D721Med (cell line): ENCODE measurements around the gene PPIL1.

Experiments used
- DNase-seq: peaks from one replicate; pipeline ENCODE4 v3.0.0; 2011; ENCODE audit warnings: low spot score; ENCODE audit not compliant: insufficient read length
- FAIRE-seq: peaks from 2 replicates; lab custom pipeline; 2011; peaks lifted over from hg19 to GRCh38; lab: Jason Lieb, UNC
- TF ChIP-seq, protein P1 (sequence below): IDR thresholded peaks from 2 replicates; pipeline ENCODE4 v1.5.1; 2012; ENCODE audit warnings: mild to moderate bottlenecking, control low read depth; ENCODE audit not compliant: insufficient read depth; ENCODE audit errors: missing control alignments

Gene PPIL1

DNA sequence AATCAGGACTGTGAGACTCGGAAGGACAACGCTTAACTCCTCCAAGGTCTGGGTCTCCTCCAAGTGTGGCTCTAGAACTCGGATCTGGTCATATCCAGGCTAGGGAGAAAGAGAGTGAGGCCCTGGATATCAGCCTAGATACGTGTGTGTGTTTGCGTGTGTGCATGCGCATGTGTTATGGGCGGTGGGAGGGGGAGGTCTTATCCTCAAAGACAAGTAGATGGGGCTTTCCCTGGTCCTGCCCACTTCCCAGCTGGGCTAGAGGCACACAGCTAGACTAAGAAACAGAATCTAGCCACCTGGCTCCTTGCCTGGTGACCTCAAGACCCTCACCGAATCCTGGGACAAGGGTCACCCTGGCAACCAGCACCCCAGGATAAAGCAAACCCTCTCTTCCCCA, 48.6 kb downstream of the PPIL1 start:
- DNase-seq (no peak), FAIRE-seq (no peak)
- TF ChIP-seq, protein P1, sequence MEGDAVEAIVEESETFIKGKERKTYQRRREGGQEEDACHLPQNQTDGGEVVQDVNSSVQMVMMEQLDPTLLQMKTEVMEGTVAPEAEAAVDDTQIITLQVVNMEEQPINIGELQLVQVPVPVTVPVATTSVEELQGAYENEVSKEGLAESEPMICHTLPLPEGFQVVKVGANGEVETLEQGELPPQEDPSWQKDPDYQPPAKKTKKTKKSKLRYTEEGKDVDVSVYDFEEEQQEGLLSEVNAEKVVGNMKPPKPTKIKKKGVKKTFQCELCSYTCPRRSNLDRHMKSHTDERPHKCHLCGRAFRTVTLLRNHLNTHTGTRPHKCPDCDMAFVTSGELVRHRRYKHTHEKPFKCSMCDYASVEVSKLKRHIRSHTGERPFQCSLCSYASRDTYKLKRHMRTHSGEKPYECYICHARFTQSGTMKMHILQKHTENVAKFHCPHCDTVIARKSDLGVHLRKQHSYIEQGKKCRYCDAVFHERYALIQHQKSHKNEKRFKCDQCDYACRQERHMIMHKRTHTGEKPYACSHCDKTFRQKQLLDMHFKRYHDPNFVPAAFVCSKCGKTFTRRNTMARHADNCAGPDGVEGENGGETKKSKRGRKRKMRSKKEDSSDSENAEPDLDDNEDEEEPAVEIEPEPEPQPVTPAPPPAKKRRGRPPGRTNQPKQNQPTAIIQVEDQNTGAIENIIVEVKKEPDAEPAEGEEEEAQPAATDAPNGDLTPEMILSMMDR: no peak

GRCh38 chr6:36825452-36825851, 49.2 kb downstream of the PPIL1 start:
- DNase-seq: no peak
- FAIRE-seq: no peak
- TF ChIP-seq, protein P1: no peak

GRCh38 chr6:36824253-36824652, 50.4 kb downstream of the PPIL1 start:
- DNase-seq (no peak), FAIRE-seq (no peak)
- TF ChIP-seq, protein P1: no peak

GRCh38 chr6:36823421-36824096, 51.0 kb downstream of the PPIL1 start:
- TF ChIP-seq, protein P1: no peak
- FAIRE-seq: no peak
- no peak for DNase-seq

- TF ChIP-seq, protein P1: no peak
- DNase-seq (no peak), FAIRE-seq (no peak)
Measured at GRCh38 chr6:36822506-36823269, 51.9 kb downstream of the PPIL1 start.

- no peak for DNase-seq
- TF ChIP-seq, protein P1: no peak
- FAIRE-seq: no peak
Measured at GRCh38 chr6:36821581-36822335, 52.8 kb downstream of the PPIL1 start.
